DMS114 treated with DMSO at 0.1 percent for 48 hours (cell line): ENCODE data around the gene HTATSF1.

Experiments used
- DNase-seq: peaks from one replicate; lab custom pipeline; 2025; ENCODE audit not compliant: unreplicated experiment; lab: John Stamatoyannopoulos, UW

The HTATSF1 gene

GRCh38 chrX:136497556-136498052 lies at the start of gene HTATSF1:
HTATSF1 (plus strand) TSS chrX:136497592; CDS start chrX:136497685, 93 bp downstream.
- no peak for DNase-seq

- DNase-seq: no peak
Measured at GRCh38 chrX:136447968-136448367, 49.4 kb upstream of the HTATSF1 start.

- DNase-seq: no peak
Measured at GRCh38 chrX:136450050-136450830, 47.2 kb upstream of the HTATSF1 start.

GRCh38 chrX:136452614-136453013 lies 44.8 kb upstream of the HTATSF1 start:
- DNase-seq: no peak

- DNase-seq: no peak
Measured at GRCh38 chrX:136453114-136453513, 44.3 kb upstream of the HTATSF1 start.

- no peak for DNase-seq
Measured at GRCh38 chrX:136453771-136454170, 43.6 kb upstream of the HTATSF1 start.

- DNase-seq: no peak
Measured at GRCh38 chrX:136456133-136456532, 41.3 kb upstream of the HTATSF1 start.

- no peak for DNase-seq
Measured at GRCh38 chrX:136457303-136457917, 40.0 kb upstream of the HTATSF1 start.

GRCh38 chrX:136464589-136464988 lies 32.8 kb upstream of the HTATSF1 start:
- DNase-seq: no peak

- DNase-seq: no peak
Measured at GRCh38 chrX:136467303-136467702, 30.1 kb upstream of the HTATSF1 start.

GRCh38 chrX:136468391-136469103 lies 28.8 kb upstream of the HTATSF1 start:
- DNase-seq: no peak

GRCh38 chrX:136473663-136474062 lies 23.7 kb upstream of the HTATSF1 start:
- DNase-seq: no peak

- no peak for DNase-seq
Measured at GRCh38 chrX:136475236-136475635, 22.2 kb upstream of the HTATSF1 start.

GRCh38 chrX:136476501-136476900 lies 20.9 kb upstream of the HTATSF1 start:
- no peak for DNase-seq

GRCh38 chrX:136477026-136477425 lies 20.4 kb upstream of the HTATSF1 start:
- no peak for DNase-seq

GRCh38 chrX:136480383-136480782 lies 17.0 kb upstream of the HTATSF1 start:
- no peak for DNase-seq

GRCh38 chrX:136487647-136488046 lies 9.7 kb upstream of the HTATSF1 start, which contains the start of gene BRS3:
BRS3 (plus strand) TSS chrX:136487947; CDS start chrX:136488115, 168 bp downstream.
- DNase-seq: no peak

- DNase-seq: no peak
Measured at GRCh38 chrX:136488706-136489105, 8.7 kb upstream of the HTATSF1 start.

GRCh38 chrX:136491832-136492231 lies 5.6 kb upstream of the HTATSF1 start:
- no peak for DNase-seq

- no peak for DNase-seq
Measured at GRCh38 chrX:136493011-136493410, 4.4 kb upstream of the HTATSF1 start.

- DNase-seq: no peak
Measured at GRCh38 chrX:136495043-136495442, 2.3 kb upstream of the HTATSF1 start.
